Esophagus muscularis mucosa (tissue), 3 donors: ENCODE results near the gene S100Z.

Experiments used
- POLR2AphosphoS5 ChIP-seq, 2 donors: sonication (generic); formaldehyde crosslinking; IDR thresholded peaks; one replicate each; pipeline ENCODE4 v1.6.1; 2017; ENCODE audit warnings: antibody characterized with exemption in 2 of 2
- TF ChIP-seq, protein P1 (sequence below), 3 experiments: fragments of 200-600 bp in 2 of 3; fragments of 450-650 bp in 1 of 3; sonication (generic) in 2 of 3; IDR thresholded peaks; one replicate each; pipeline ENCODE4 v1.5.1; 2017 to 2019; ENCODE audit warnings: antibody characterized with exemption in 3 of 3, mild to moderate bottlenecking in 2 of 3, moderate library complexity in 1 of 3

GRCh38 chr5:76861612-76862011, 11.8 kb downstream of the S100Z start:
- TF ChIP-seq, protein P1, sequence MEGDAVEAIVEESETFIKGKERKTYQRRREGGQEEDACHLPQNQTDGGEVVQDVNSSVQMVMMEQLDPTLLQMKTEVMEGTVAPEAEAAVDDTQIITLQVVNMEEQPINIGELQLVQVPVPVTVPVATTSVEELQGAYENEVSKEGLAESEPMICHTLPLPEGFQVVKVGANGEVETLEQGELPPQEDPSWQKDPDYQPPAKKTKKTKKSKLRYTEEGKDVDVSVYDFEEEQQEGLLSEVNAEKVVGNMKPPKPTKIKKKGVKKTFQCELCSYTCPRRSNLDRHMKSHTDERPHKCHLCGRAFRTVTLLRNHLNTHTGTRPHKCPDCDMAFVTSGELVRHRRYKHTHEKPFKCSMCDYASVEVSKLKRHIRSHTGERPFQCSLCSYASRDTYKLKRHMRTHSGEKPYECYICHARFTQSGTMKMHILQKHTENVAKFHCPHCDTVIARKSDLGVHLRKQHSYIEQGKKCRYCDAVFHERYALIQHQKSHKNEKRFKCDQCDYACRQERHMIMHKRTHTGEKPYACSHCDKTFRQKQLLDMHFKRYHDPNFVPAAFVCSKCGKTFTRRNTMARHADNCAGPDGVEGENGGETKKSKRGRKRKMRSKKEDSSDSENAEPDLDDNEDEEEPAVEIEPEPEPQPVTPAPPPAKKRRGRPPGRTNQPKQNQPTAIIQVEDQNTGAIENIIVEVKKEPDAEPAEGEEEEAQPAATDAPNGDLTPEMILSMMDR (IDR thresholded peaks at IDR 0.05): no peak
- TF ChIP-seq POLR2AphosphoS5 (IDR thresholded peaks at IDR 0.05): no peak
